Mesothelial cell of epicardium (in vitro differentiated cells): ENCODE measurements around the gene HLA-DPA1. TPM values are rescaled to one million over a fixed set of nuclear protein-coding genes. Genes with fewer than 3 reads are reported as not detected.

Experiments used
- DNase-seq, 2 experiments: peaks; one replicate each; pipeline ENCODE4 v3.0.0; 2021; ENCODE audit warnings: low spot score in 2 of 2; ENCODE audit not compliant: unreplicated experiment in 2 of 2
- H3K27ac Mint-ChIP-seq: 2 replicates; pipeline ENCODE4 v1.8.0; 2021; ENCODE audit warnings: mixed read lengths
- H3K27me3 Mint-ChIP-seq: 2 replicates; pipeline ENCODE4 v1.8.0; 2021; ENCODE audit warnings: low read depth, mixed read lengths
- H3K36me3 Mint-ChIP-seq: 2 replicates; pipeline ENCODE4 v1.8.0; 2021; ENCODE audit warnings: mixed read lengths
- H3K4me1 Mint-ChIP-seq: 2 replicates; pipeline ENCODE4 v1.8.0; 2021; ENCODE audit warnings: mixed read lengths
- H3K4me3 Mint-ChIP-seq: 2 replicates; pipeline ENCODE4 v1.8.0; 2021; ENCODE audit warnings: mild to moderate bottlenecking, moderate library complexity, mixed read lengths
- H3K9me3 Mint-ChIP-seq: 2 replicates; pipeline ENCODE4 v1.8.0; 2021; ENCODE audit warnings: mixed read lengths
- CTCF ChIP-seq: fragments of 200-600 bp; sonication (generic); IDR thresholded peaks from one replicate; pipeline ENCODE4 v1.5.0; 2021; ENCODE audit warnings: antibody characterized with exemption; ENCODE audit not compliant: unreplicated experiment
- total RNA-seq: library from RNA; stranded (reverse); gene quantifications from 3 replicates; pipeline ENCODE4 v1.2.1, GENCODE V29; 2021

HLA-DPA1 gene
- total RNA-seq, 1 donor from 2014 or later, result 2.2 TPM

GRCh38 chr6:33061987-33062386, 11.5 kb downstream of the HLA-DPA1 start:
- Mint-ChIP-seq H3K27ac (no peak overlapping the region), H3K4me3 (no peak overlapping the region), H3K4me1 (no peaks in the 10 kb centered on the region), H3K36me3 (no peaks in the 10 kb centered on the region), H3K27me3 (peaks cover 31% of the 10 kb centered on the region), H3K9me3 (peaks cover 9% of the 10 kb centered on the region)
- no peak for DNase-seq
- TF ChIP-seq CTCF, result no peak

DNA sequence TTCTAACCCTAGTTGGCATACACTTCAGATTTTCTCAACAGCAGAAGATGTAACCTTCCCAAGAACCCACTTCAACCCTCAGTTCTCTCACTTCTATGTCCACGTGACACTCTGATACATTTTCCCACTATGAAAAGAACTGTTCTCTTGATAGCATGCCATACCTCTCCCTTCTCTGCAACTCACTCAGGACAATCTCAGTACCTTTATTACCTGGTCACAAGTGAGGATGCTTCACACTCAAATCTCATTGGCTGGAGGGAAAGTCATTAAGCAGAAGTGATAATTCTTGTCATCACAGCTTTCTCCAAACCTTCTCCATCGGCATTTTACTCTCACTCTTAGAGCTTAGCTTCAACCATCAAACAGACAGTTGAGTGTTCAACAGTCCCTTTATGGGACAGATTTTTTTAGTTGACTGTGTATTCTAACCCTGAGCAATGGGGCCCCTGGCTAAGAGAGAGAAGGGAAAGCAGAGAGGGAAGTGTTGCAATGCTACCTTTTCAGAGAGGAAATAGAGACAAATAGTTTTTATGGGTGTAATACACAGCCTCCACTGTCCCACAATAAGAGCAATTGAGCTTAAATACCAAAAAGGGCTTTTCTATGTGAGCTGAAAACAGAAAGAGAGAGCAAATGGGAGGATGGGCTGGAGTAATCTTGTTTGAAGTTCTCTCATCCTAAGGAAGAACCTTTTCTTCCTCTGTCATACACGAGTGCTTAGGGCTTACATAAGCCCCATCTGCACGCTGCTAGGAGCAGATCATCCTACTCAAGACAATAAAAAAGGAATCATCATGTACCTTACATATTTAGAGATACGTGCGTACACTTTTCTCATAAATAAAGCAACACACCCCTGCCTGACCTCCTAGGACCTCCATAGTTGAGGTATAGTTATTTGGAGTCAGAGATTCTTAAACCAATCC, 16.0 kb downstream of the HLA-DPA1 start:
- no peak for TF ChIP-seq CTCF
- H3K27me3 Mint-ChIP-seq, result peaks cover 41% of the 10 kb centered on the region

DNA sequence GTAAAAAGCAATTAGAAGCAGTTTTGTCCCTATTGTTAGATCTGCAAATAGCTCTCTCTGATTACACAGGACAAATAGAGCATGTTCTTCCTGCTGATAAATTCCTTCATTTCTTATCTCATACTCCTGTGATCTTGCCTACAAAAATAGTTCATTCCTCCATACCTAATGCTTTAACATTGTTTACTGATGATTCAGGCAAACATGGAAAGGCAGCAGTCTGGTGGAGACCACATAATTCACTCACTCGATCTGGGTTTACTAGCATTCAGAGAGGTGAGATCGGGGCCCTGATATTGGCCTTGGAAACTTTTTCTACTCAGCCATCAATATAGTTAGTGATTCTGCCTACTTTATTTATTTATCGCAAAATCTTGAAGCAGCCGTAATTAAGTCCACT, 20.2 kb downstream of the HLA-DPA1 start:
- Mint-ChIP-seq H3K9me3 (peaks cover 20% of the 10 kb centered on the region), H3K36me3 (no peaks in the 10 kb centered on the region), H3K27me3 (peaks cover 51% of the 10 kb centered on the region), H3K27ac (no peak overlapping the region), H3K4me3 (no peak overlapping the region), H3K4me1 (no peaks in the 10 kb centered on the region)
- no peak for DNase-seq
- TF ChIP-seq CTCF, result no peak

More for the DNA sequence above, 16.0 kb downstream of the HLA-DPA1 start:
- Mint-ChIP-seq H3K4me3 (no peak overlapping the region), H3K27ac (no peak overlapping the region), H3K36me3 (no peaks in the 10 kb centered on the region), H3K9me3 (peaks cover 20% of the 10 kb centered on the region), H3K4me1 (no peaks in the 10 kb centered on the region)
- DNase-seq, result no peak

GRCh38 chr6:33052627-33053026, 20.8 kb downstream of the HLA-DPA1 start:
- no peak for DNase-seq
- Mint-ChIP-seq H3K27me3 (peaks cover 51% of the 10 kb centered on the region), H3K9me3 (peaks cover 20% of the 10 kb centered on the region)

DNA sequence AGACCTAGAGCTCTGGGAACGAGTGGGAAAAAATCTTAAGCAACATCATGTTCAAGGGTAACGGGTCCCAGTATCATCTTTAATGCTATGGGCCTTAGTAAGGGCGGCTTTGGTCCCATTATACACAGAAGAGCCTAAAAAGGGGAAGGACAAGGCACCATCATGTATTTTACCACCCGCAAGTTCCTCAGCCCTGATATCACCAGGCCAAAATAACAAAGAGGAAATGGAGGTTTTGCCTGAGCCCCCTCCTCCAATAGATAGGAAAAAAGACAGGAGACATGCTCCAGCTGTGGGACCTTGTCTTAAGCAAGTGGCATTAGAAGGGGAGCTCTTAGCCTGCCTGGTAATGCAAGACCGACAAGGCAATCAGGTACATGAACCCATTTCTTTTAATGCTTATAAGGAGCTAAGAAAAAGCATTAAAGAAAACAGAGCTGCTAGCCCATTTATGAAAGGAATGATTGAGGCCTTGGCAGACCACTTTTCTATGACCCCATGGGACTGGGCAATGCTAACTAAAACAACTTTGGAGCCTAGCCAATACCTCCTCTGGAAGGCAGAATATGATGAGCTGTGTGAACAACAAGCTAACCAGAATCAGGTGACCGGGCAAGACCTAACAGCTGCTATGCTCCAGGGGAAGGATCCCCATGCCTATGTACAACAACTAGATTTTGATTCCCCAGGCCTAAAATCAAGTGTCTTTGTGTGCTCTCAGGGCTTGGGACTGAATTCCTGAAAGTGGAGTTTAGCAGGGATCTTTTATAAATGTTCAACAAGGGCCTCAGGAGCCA, 23.2 kb downstream of the HLA-DPA1 start:
- no peak for DNase-seq
- no peak for TF ChIP-seq CTCF
- H3K4me1 Mint-ChIP-seq, result no peaks in the 10 kb centered on the region
- H3K27ac Mint-ChIP-seq, result no peak overlapping the region
- peaks cover 20% of the 10 kb centered on the region for H3K9me3 Mint-ChIP-seq
- H3K27me3 Mint-ChIP-seq, result peaks cover 51% of the 10 kb centered on the region
- H3K4me3 Mint-ChIP-seq, result no peak overlapping the region
- no peaks in the 10 kb centered on the region for H3K36me3 Mint-ChIP-seq

More at GRCh38 chr6:33052627-33053026, 20.8 kb downstream of the HLA-DPA1 start:
- no peak overlapping the region for H3K4me3 Mint-ChIP-seq
- TF ChIP-seq CTCF, result no peak
- no peaks in the 10 kb centered on the region for H3K36me3 Mint-ChIP-seq
- H3K27ac Mint-ChIP-seq, result no peak overlapping the region
- H3K4me1 Mint-ChIP-seq, result no peaks in the 10 kb centered on the region
